Measurements from ENCODE around the gene CBLB.

CBLB gene

DNA sequence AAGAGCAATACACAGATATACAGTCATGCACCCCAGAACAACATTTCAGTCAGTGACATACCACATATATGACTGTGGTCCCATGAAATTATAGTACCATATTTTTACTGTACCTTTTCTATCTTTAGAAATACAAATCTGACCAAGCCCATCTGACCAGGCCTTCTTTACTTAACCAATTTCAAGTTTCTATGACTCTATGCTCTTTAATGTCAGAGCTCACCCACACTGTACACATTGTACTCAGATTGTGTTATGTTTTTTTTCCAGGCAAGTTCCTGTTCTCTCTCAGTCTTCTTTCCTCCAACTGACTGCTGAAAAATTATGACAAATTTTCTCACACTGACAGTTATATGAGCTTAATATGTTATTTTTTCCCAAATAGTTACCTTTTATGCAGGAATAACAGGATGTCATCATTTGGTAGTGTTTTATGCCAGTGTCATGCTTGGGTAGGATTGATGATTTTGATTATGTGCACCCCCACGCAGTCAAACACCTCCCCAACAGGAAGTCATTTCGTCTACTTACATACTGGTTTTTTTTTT, 8.0 kb upstream of the CBLB start:
- TF ChIP-seq, protein P1, sequence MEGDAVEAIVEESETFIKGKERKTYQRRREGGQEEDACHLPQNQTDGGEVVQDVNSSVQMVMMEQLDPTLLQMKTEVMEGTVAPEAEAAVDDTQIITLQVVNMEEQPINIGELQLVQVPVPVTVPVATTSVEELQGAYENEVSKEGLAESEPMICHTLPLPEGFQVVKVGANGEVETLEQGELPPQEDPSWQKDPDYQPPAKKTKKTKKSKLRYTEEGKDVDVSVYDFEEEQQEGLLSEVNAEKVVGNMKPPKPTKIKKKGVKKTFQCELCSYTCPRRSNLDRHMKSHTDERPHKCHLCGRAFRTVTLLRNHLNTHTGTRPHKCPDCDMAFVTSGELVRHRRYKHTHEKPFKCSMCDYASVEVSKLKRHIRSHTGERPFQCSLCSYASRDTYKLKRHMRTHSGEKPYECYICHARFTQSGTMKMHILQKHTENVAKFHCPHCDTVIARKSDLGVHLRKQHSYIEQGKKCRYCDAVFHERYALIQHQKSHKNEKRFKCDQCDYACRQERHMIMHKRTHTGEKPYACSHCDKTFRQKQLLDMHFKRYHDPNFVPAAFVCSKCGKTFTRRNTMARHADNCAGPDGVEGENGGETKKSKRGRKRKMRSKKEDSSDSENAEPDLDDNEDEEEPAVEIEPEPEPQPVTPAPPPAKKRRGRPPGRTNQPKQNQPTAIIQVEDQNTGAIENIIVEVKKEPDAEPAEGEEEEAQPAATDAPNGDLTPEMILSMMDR (conservative IDR thresholded peaks at IDR 0.05; ENCODE audit: low read length) = no peak
- no peak for DNase-seq (ENCODE audit: low read depth)

DNA sequence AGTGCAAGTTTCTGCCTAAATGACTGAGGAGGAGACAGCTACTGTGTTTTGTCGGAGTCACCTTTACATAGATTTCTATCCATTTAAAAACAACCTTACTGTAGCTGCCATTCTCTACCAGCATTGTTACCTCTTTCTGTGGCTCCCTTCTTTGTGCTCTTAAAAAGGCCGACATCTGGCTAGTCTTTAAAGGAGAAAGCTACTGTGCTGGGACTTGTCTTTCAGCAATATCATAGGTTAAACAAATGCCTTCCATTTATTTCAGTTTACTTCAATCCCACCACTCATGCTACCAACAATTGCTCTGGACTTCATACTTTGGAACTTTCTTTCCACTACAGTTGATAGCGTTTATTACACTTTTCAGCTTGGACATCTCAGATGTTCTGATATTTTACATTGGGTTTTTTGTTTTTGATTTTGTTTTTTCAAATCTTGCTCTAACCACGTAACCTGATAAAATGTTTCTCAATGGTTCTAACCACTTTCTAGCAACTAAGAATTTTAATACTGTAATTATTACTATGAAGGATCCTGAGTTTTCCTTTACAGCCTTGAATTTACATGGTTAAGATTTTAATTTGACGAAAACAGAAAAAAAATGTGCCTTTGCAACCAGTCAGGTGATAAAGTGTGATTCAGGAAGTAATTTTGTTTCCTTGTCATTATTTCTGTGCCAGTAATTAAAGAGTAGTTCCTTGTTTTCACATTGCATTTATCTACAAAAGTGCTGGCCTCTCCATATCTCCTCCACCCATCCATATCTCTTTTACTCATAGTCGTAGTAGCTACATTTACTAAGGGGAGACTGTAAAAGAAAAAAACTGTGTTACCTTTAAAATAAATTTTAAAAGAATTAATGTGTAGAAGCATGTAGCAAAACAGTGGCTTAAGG, 1.3 kb upstream of the CBLB start:
- H3K4me3 ChIP-seq (ENCODE audit: low read length) = peak overlapping the region; percentile 73
- TF ChIP-seq, protein P1 (conservative IDR thresholded peaks at IDR 0.05; ENCODE audit: low read length) = no peak
- DNase-seq (ENCODE audit: low read depth) = no peak

More for the DNA sequence above, 8.0 kb upstream of the CBLB start:
- H3K4me3 ChIP-seq (ENCODE audit: low read length) = no peak overlapping the region

DNA sequence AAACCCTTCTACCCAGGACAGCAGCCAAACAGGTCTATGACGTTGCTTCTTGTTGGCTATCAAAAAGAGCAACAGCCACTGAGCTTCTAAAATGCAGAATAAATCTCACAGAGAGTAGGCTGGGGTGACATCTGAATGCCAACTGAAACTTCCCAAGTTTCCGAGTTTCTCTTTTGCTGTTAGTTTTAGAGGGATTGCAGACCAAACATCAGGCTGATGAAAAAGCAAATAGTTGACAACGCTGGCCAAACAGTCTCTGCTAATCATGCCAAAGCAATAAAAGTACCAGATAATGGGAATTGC, 670 bp upstream of the CBLB start:
- TF ChIP-seq, protein P1 (conservative IDR thresholded peaks at IDR 0.05; ENCODE audit: low read length) = no peak
- DNase-seq (ENCODE audit: low read depth) = no peak
- H3K4me3 ChIP-seq (ENCODE audit: low read length) = peak overlapping the region; percentile 73

DNA sequence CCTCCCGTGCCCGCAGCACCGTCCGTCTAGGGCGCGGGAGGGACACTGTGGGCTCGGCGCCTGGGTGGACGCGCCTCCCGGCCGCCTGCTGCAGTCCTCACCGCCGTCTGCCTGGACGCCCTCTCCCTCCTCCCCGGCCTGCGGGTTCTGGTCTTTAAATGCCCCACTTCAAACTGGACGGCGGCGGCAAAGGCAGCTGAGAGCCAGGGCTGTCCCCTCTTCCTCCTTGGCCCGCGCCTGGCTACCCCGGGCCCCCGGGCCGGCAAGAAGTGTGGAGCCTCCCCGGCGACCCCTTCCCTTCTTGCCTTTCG, 426 bp downstream of the CBLB start:
- DNase-seq (ENCODE audit: low read depth) = peak; percentile 49
- peak overlapping the region; percentile 89 for H3K4me3 ChIP-seq (ENCODE audit: low read length)
- TF ChIP-seq, protein P1 (conservative IDR thresholded peaks at IDR 0.05; ENCODE audit: low read length) = no peak

DNA sequence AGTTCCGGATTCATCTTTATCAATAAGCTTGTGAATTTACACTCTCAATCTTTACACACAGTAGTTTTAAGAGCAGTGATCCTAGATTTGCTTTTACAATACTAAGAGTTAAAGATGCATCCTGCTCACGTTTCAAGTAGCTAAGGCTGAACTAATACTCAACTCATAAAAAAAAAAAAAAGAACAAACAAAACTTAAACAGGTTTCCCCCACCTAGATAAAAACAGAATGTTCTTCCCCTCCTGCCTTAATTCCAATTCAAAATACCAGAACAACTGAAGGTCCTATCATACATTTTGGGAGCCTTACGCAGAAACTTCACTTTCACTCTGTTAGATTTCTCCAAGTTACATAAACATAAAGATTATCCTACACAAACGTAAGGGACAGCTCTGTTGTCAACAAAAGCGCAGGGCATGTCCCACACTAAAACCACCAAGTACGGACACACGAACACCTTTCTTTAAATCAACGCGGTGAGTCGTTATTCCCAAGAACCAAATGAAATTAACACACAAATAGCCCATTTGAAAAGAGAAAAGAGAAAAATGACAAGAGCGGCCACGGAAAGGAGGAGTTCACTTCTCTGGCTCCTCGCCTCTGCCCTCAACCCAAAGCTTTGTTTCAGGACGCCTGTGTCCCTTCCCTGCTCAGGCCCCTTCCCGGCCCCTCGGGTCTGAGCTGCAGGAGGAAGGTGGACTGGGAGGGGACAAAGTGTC, 941 bp downstream of the CBLB start:
- TF ChIP-seq, protein P1 (conservative IDR thresholded peaks at IDR 0.05; ENCODE audit: low read length) = no peak
- peak overlapping the region; percentile 89 for H3K4me3 ChIP-seq (ENCODE audit: low read length)
- DNase-seq (ENCODE audit: low read depth) = no peak

DNA sequence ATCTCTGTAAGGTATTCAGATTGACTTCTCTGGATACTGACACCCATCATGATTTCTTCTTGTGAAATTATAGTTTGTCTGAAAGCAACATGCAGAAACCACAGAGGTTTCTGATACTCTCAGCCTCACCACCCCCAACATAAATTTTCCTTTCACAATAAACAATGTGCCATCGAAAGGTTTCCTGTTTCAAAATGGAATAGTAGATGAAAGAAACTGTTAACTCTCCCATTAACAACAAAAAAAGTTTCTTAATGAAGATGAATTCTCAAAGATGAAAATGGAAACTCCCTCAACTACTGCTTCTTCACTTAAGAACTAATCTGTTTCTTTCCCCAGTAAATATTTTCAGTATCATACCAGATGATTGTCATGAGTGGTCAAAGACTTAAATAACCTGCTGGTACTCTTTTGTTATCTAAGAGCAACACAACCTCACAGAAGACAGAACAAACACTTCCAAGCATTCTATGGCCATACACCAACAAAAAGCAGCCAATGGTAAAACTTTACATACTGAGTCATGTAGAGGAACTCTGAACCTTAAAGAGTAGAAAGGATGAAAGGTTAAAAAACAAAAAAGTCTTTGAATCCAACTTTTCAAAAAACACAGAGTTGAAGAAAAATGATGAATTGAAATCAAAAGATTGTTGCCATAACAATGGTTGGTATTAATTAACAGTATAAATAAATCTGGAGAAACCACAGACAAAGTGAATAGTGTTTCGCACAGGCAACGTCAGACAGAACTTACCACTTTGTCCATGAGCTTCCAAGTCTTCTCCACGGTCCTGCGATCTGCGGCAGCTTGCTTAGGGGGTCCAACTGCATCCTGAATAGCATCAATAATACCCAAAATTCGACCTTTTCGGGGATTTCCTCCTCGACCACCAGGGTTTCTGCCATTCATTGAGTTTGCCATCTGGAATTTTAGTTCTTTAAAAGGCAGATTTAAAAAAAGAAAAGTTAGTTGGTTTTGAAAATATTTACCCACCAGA, 1.9 kb downstream of the CBLB start:
- TF ChIP-seq, protein P1 (conservative IDR thresholded peaks at IDR 0.05; ENCODE audit: low read length) = no peak
- DNase-seq (ENCODE audit: low read depth) = peak; percentile 63
- peak overlapping the region; percentile 89 for H3K4me3 ChIP-seq (ENCODE audit: low read length)
